ES-I3 (cell line): Measurements from ENCODE around the gene ANKRD63.

Source experiments
- H3K36me3 ChIP-seq: 2 replicates; pipeline ENCODE4 v1.6.1; 2013; ENCODE audit warnings: mild to moderate bottlenecking, low read length, control low read depth, moderate library complexity; ENCODE audit not compliant: insufficient read depth
- H3K4me1 ChIP-seq: 2 replicates; pipeline ENCODE4 v1.6.1; 2013; ENCODE audit warnings: mild to moderate bottlenecking, control low read depth, low read length; ENCODE audit not compliant: insufficient read depth
- H3K9ac ChIP-seq: 2 replicates; pipeline ENCODE4 v1.6.1; 2013; ENCODE audit warnings: low read depth, mild to moderate bottlenecking, low read length, moderate library complexity
- H3K9me3 ChIP-seq: 2 replicates; pipeline ENCODE4 v1.6.1; 2013; ENCODE audit warnings: mild to moderate bottlenecking, low read length, moderate library complexity; ENCODE audit not compliant: control insufficient read depth, insufficient read depth

The ANKRD63 gene

DNA sequence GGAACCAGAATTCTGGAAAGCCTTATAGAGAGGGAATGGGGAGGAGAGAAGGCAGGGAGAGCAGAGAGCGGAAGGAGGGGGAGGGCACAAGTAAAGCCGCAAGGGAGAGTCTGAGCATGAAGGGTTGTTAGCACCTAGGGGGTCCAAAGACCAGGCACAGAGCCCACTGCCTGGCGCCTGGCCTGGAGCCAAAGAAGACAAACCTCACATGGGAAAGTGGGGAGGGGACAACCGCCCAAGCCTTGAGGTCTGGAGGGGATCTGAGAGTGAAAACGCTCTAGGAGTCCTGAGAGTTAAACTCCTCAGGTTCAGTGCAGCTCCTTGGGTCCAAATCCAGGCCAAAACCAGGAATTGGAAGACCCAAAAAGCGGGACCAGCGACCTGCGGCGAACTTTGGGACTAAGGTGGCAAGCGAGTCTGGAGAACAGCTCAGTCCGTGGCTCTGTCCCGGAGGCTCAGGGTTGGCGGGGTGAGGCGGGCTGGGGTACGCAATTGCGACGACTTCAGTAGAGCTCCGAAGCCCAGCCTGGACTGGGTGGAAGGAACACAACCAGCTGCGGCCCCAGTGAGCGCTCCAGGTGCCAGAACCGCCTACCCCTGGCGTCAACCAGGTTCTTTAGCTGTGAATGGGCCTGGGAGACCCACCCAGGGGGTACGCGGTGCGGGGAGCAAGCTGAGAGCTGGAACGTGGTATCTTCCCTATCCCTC lies 39.8 kb upstream of the ANKRD63 start:
- H3K4me1 ChIP-seq: peaks cover 37% of the 10 kb centered on the region
- no peaks in the 10 kb centered on the region for H3K9me3 ChIP-seq
- H3K9ac ChIP-seq: peak overlapping the region; percentile 41; the same call in 1 of the 2 replicates
- H3K36me3 ChIP-seq: no peaks in the 10 kb centered on the region

DNA sequence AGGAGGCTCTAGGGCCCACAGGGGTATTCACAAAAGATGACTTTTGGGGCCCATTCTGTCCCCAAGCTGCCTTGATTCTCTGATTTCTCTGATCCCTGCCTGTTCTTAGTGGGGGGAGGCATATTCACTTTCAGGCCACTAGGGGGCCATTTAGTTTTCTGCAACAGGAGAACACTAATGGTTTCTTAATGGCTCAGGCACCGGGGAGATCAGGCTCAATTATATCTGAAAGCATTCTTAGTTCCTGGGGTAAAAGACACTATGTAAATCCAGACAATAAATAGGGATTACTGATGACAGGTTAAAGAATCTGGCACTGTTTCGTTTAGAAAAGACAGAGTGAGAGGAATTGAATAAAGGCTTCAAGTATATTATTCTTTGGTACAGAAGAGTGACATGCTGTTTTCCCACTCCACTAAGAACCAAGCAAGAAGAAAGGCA lies 38.1 kb upstream of the ANKRD63 start:
- Histone ChIP-seq H3K36me3 (no peaks in the 10 kb centered on the region), H3K9me3 (no peaks in the 10 kb centered on the region), H3K9ac (no peak overlapping the region), H3K4me1 (peaks cover 23% of the 10 kb centered on the region)

DNA sequence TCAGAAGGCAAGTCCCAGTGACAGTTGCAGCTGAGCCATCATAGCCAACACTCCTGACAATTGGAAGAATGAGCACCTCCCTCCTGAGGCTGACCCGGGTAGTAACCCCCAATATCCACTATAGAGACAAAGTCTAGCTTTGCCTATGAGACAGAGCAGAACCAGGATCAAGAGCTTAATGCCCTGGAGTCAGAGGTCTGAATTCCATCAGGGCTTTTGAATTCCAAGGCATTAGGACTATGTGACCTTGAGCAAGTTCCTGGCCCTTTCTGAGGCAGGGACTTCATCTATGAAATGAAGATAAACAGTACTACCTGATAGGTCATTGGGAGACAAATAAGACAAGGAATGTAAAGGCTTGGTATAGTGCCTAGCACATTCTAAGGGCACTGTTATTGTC lies 37.5 kb upstream of the ANKRD63 start:
- no peak overlapping the region for H3K9ac ChIP-seq
- no peaks in the 10 kb centered on the region for H3K36me3 ChIP-seq
- H3K4me1 ChIP-seq: peaks cover 21% of the 10 kb centered on the region
- no peaks in the 10 kb centered on the region for H3K9me3 ChIP-seq

DNA sequence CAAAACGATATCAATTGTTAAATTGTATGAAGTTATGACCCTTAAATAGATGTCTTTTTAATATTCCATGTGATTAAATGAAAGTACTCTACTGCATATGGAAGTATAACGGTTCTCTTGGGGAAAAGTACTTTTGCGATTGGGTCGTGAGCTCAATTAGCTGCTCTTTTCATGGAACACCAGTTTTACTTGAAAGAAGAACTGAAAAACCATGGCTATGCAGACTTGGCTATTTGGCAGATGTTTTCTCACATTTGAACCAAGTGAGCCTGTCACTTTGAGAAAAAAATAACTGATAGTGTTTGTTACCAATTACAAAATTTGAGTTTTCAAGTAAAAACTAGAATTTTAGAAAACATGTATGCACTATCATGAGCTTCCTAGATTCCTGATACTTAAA lies 34.7 kb upstream of the ANKRD63 start:
- Histone ChIP-seq H3K4me1 (peaks cover 15% of the 10 kb centered on the region), H3K9ac (no peak overlapping the region), H3K36me3 (no peaks in the 10 kb centered on the region), H3K9me3 (no peaks in the 10 kb centered on the region)

DNA sequence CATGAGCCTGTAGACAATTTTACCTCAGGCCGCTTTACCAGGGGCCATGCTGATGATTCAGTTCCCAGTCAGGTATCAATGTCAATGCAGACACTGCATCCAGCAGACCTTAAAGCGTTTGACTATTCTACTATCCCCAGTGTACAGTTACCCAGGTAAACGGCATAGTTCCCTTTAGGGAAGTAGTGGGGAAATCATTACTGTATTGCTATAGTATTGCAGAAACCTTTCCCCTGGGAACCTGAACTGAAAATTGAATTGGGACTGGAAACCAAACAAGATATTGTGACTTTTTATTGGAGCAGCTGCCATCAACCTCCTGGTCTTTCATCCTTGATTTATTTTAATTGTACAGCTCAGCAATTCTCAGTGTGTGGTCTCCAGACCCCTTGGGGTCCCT lies 34.1 kb upstream of the ANKRD63 start:
- H3K36me3 ChIP-seq: no peaks in the 10 kb centered on the region
- H3K4me1 ChIP-seq: peaks cover 9% of the 10 kb centered on the region; the same call in 1 of the 2 replicates
- no peaks in the 10 kb centered on the region for H3K9me3 ChIP-seq
- H3K9ac ChIP-seq: no peak overlapping the region

DNA sequence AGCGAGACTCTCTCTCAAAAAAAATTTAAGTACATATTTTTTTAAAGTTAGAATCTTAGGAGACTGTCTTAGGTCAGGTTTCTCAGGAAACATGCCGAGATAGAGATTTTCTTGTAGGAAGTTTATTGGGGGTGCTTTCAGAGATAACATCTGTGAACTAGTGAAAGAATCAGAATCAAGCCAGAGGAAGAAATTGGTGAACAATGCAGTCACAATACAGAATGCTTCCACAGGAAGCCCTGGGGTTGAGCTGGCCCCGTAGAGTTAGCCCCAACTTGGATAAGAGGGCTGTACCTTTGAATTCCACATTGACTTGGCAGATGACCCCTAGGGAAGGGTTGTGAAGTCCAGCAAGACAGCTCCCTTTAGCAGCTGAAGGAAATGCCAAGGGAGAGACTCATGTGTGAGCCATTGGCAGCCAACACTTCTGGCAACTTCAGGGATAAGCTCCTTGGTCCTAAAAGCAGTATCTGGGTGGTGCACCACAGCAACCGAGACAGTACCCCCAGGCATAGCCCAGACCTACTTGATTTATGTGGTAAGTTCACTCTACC lies 31.9 kb upstream of the ANKRD63 start:
- H3K36me3 ChIP-seq: no peaks in the 10 kb centered on the region
- no peaks in the 10 kb centered on the region for H3K9me3 ChIP-seq
- peaks cover 2% of the 10 kb centered on the region; the same call in 1 of the 2 replicates for H3K4me1 ChIP-seq
- H3K9ac ChIP-seq: no peak overlapping the region

DNA sequence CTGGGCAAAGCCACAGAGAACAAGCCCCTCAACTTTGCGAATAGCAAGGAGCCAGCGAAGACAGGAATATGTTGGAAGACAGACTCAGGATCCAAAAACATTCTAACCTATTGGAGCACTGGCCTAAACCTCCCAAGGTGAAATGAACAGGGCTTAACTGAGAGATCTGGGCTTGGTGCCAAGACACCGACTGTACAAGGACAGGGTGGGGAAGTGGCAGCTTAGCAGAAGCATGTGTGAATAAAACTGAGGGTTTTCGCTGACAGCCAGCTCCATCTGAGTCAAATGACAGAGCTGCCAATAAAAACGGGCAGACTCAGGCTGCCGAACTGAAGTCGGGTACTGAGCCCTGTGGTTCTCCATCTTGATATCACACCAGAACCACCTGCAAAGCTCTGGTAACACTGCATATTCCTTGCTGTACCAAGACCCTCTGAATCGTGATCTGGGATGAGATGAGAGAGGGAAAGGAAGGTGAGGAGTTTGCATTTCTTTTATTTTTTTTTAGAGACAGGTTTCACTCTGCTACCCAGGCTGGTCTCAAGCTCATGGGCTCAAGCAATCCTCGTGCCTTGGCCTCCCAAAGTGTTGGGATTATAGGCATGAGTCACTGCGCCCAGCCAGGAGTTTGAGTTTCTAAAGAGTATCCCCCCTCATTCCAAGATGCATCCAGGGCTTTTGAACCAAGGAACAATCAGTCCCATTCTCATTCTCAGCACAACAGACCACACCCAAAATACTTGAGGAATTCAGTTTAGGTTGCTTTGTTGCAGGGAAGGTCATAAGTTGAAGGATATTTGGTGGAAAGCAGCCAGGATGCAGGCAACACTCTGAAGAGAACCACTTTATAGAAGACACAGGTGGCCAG lies 30.9 kb upstream of the ANKRD63 start:
- H3K4me1 ChIP-seq: peaks cover 11% of the 10 kb centered on the region; the same call in 1 of the 2 replicates
- H3K9me3 ChIP-seq: no peaks in the 10 kb centered on the region
- H3K9ac ChIP-seq: no peak overlapping the region
- no peaks in the 10 kb centered on the region for H3K36me3 ChIP-seq

DNA sequence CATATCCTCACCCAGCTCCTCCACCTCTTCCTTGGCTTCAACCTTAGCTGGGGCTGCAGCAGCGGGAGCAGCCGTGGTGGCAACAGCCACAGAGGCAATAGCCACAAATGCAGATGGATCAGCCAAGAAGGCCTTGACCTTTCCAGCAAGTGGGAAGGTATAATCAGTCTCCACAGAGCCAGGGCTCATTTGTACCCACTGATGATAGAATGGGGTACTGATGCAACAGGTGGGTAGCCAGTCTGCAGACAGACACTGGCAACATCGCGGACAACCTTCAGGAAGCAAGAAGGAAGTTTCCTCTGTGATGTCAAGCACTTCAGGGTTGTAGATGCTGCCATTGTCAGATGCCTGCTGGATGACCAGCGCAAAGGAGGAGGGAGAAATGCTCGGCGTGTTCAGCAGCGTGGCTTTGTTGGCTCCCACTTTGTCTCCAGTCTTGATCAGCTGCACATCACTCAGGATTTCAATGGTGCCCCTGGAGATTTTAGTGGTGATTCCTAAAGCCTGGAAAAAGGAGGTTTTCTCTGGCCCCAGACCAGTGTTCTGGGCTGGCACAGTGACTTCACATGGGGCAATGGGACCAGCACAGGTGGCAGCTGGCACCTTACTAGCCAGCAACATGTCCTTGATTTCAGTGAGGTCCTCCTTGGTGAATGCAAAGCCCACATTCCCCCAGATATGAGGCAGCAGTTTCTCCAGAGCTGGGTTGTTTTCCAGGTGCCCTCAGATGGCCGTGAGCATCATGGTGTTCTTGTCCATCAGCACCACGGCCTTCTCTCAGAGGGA lies 29.7 kb upstream of the ANKRD63 start:
- Histone ChIP-seq H3K4me1 (peaks cover 11% of the 10 kb centered on the region; the same call in 1 of the 2 replicates), H3K9me3 (no peaks in the 10 kb centered on the region), H3K9ac (no peak overlapping the region), H3K36me3 (no peaks in the 10 kb centered on the region)

DNA sequence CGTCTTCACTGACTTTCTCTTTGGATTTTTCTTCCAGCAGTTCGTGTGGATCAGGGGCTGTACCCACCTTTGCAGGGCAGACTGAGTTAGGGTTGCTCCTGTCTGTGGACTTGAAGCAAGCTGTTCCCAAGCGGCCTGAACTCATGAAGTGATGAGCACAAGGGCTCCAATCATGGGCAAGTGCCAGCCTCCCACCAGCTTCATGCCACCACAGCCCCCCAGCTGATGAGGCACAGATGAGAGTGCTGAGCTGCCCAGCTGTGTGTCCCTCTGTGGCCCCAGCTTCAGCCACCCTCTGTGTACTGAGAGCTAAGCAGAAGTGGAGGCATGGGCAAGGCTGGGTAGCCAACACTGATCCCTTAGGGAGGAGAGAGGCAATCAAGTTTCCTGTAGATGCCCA lies 28.1 kb upstream of the ANKRD63 start:
- Histone ChIP-seq H3K9ac (no peak overlapping the region), H3K9me3 (no peaks in the 10 kb centered on the region), H3K4me1 (peaks cover 18% of the 10 kb centered on the region; the same call in 1 of the 2 replicates), H3K36me3 (no peaks in the 10 kb centered on the region)

DNA sequence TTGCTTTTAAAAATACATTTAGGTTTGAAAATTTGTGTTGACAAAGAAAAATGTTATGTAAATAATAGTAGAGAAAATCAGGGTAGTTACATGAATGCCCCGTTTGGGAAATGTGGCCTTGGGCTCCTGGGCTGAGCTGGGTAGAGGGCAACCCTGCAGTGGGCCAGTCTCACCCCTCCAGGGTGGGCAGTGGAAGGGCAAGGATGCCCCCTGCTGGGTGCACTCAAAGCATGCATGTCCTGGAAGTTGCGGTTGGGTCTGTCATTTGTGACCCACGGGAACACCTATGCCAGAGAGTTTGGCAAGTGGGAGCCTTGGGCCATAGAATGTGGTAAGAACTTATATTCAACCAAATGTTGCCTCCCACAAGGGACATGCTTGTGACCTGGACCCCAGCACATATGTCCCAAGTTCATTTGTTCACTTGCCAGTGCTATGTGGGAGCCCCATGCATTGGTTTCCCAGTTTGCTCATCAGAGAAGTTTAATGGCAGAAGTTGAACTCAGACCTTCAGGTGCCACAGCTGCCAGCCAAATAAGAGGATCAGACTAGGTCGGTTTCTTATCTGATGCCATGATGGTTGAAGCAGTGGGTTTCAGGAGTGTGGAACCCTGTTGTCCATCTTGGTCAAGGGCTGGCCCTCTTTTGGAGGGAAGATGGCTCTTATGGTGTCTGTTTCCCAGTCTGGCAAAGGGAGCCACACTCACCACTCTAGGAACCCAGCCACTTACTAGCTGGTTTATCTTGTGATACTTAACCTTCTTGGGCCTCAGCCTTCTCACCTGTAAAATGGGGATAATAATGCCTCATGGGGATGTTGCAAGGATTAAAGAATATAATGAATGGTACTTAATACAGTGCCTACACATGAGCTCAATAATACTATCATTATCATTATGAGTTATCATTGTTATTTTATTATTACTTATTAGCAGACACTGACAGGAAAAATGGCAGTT lies 27.4 kb upstream of the ANKRD63 start:
- H3K9me3 ChIP-seq: no peaks in the 10 kb centered on the region

DNA sequence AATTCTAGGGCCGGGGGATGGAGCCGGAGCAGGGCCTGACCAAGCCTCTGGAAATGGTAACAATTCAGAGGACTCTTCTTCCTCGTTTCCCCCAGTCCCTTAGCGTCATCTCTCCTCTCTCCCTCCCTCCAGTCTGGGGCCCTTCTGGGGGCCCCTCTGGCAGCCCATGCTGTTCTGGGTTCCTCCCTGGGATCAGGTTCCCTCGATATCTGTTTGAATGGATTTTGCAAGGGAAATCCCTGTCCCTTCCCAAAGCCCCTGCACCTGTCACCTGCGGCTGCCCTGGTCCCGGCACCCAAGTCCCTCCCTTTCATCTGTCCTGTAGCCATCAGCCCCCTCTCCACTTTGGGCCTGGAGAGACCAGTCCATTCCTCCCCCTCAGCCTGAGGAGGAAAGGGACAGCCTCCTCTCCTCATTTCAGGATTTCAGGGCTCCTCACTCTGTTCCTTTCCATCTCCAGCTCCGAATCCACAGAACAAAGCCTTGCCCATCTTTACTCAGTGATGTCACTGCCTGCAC lies 26.5 kb upstream of the ANKRD63 start:
- no peaks in the 10 kb centered on the region for H3K9me3 ChIP-seq
- H3K36me3 ChIP-seq: no peaks in the 10 kb centered on the region
- peaks cover 18% of the 10 kb centered on the region; the same call in 1 of the 2 replicates for H3K4me1 ChIP-seq
- no peak overlapping the region for H3K9ac ChIP-seq

More for the DNA sequence above, 27.4 kb upstream of the ANKRD63 start:
- Histone ChIP-seq H3K4me1 (peaks cover 18% of the 10 kb centered on the region; the same call in 1 of the 2 replicates), H3K36me3 (no peaks in the 10 kb centered on the region), H3K9ac (no peak overlapping the region)

DNA sequence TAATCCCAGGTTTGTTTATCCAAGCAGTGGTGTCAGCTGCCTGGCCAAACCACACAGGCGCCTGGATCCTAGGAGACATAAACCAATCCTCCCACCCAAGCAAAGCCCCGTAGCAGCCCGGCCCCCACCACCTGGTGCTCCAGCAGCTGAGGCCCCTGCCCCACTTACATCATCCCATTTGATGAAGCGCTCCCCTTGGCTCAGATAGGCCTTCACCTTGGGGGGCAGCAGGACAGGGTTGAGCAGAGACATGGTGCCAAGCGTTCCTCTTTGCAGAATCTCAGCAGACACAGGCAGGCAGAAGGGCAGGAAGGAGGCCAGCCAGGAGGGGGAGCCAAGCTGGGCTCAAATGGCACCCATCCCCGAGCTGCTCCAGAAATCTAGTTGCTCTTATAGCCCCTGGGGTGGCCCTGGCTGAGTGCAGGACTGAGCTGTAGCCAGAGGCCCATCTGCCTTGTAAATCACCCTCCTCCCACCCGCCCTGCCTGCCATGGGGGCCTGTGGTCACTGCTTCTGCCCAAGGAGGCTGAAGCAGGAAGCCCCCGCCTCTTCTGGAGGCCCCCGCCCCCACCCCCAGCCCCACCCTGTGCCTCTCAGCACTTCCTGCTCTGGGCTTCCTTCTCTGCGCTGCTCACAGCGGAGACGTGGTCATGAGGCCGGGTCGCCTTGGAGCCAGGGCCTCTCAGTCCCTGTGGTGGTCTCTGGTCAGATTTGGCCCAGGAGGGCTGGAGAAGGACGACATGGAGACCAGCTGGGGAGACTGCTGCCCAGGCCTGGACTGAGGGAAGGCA lies 24.8 kb upstream of the ANKRD63 start, which contains the start of gene PLCB2:
PLCB2 (minus strand) TSS at position 515 of the 791 bp plus-strand sequence; CDS start at position 252, 263 bp downstream.
- peak within 1 kb of the TSS; percentile 52 for H3K9ac ChIP-seq
- H3K4me1 ChIP-seq: peaks cover 18% of the 10 kb centered on the region; the same call in 1 of the 2 replicates
- no peaks in the 10 kb centered on the region for H3K9me3 ChIP-seq
- H3K36me3 ChIP-seq: no peaks in the 10 kb centered on the region
